Bronchial epithelial cell (primary cell): ENCODE results near the gene BORCS5. TPM values are rescaled to one million over a fixed set of nuclear protein-coding genes. Genes with fewer than 3 reads are reported as not detected.
"Not testable (repeated sequence)": the region's sequence is repeated elsewhere in the genome, so short reads cannot be mapped to it uniquely, and the experiment has no call there.

ENCODE experiments used
- DNase-seq: peaks from one replicate; pipeline ENCODE4 v3.0.0-alpha.2; 2010; ENCODE audit warnings: low read depth
- FAIRE-seq: peaks from 2 replicates; lab custom pipeline; 2011; peaks lifted over from hg19 to GRCh38; lab: Jason Lieb, UNC
- H3K27me3 ChIP-seq: 2 replicates; pipeline ENCODE4 v1.5.1; 2011; ENCODE audit warnings: low read length; ENCODE audit not compliant: control insufficient read depth, insufficient read depth
- H3K36me3 ChIP-seq: 2 replicates; pipeline ENCODE4 v1.5.1; 2011; ENCODE audit warnings: low read length; ENCODE audit not compliant: control insufficient read depth, insufficient read depth
- H3K4me3 ChIP-seq: 2 replicates; pipeline ENCODE4 v1.5.1; 2011; ENCODE audit warnings: mild to moderate bottlenecking, low read depth, low read length, control low read depth
- CTCF ChIP-seq: IDR thresholded peaks from 2 replicates; pipeline ENCODE4 v1.5.1; 2011; ENCODE audit warnings: mild to moderate bottlenecking, moderate library complexity, low read length, control low read depth, inconsistent platforms; ENCODE audit not compliant: insufficient read depth, severe bottlenecking
- total RNA-seq: library from RNA; depleted of rRNA; stranded (reverse); fragments of >200 nt; gene quantifications from 2 replicates; pipeline ENCODE4 v1.2.1, GENCODE V29; 2014

The BORCS5 gene
- total RNA-seq, 1 donor from 2014 or later: 7.9 TPM

- FAIRE-seq (no peak), DNase-seq (no peak)
- no peaks in the 10 kb centered on the region for H3K27me3 ChIP-seq
- H3K4me3 ChIP-seq: no peak overlapping the region
- no peak for TF ChIP-seq CTCF
- H3K36me3 ChIP-seq: no peaks in the 10 kb centered on the region
Measured at GRCh38 chr12:12491606-12492005, 134.7 kb downstream of the BORCS5 start.

GRCh38 chr12:12492547-12492946 is 135.7 kb downstream of the BORCS5 start:
- DNase-seq: no peak
- Histone ChIP-seq H3K27me3 (no peaks in the 10 kb centered on the region), H3K4me3 (no peak overlapping the region), H3K36me3 (no peaks in the 10 kb centered on the region)
- no peak for TF ChIP-seq CTCF
- no peak for FAIRE-seq

GRCh38 chr12:12495536-12495935 is 138.7 kb downstream of the BORCS5 start:
- Histone ChIP-seq H3K27me3 (no peaks in the 10 kb centered on the region), H3K36me3 (no peaks in the 10 kb centered on the region), H3K4me3 (no peak overlapping the region)
- DNase-seq: no peak
- TF ChIP-seq CTCF: no peak
- no peak for FAIRE-seq

GRCh38 chr12:12498210-12498609 is 141.3 kb downstream of the BORCS5 start:
- Histone ChIP-seq H3K36me3 (no peaks in the 10 kb centered on the region), H3K27me3 (no peaks in the 10 kb centered on the region), H3K4me3 (no peak overlapping the region)
- no peak for TF ChIP-seq CTCF
- no peak for FAIRE-seq
- no peak for DNase-seq

- Histone ChIP-seq H3K36me3 (no peaks in the 10 kb centered on the region), H3K27me3 (no peaks in the 10 kb centered on the region), H3K4me3 (no peak overlapping the region)
- TF ChIP-seq CTCF: no peak
- no peak for FAIRE-seq
- DNase-seq: no peak
Measured at GRCh38 chr12:12499909-12500604, 143.2 kb downstream of the BORCS5 start.

- no peak overlapping the region for H3K4me3 ChIP-seq
- no peak for DNase-seq
- no peak for FAIRE-seq
- no peak for TF ChIP-seq CTCF
- H3K27me3 ChIP-seq: no peaks in the 10 kb centered on the region
- no peaks in the 10 kb centered on the region for H3K36me3 ChIP-seq
Measured at GRCh38 chr12:12501121-12501520, 144.2 kb downstream of the BORCS5 start.

- H3K27me3 ChIP-seq, H3K36me3 ChIP-seq, H3K4me3 ChIP-seq, FAIRE-seq, DNase-seq: not testable (repeated sequence)
Measured at GRCh38 chr12:12502130-12502814, 145.4 kb downstream of the BORCS5 start.
